Measurements from ENCODE around the gene TOMM7.
A peak's percentile ranks its signal among the peaks of the same experiment; 100 is the strongest.
"Not testable (repeated sequence)": the region's sequence is repeated elsewhere in the genome, so short reads cannot be mapped to it uniquely, and the experiment has no call there.

TOMM7 gene

GRCh38 chr7:22781230-22781711, 41.4 kb downstream of the TOMM7 start:
- DNase-seq: no peak

- not testable (repeated sequence) for DNase-seq
Measured at GRCh38 chr7:22779730-22780323, 42.8 kb downstream of the TOMM7 start.

GRCh38 chr7:22776964-22777363, 45.7 kb downstream of the TOMM7 start:
- no peak for DNase-seq

- DNase-seq: no peak
Measured at GRCh38 chr7:22772885-22773284, 49.8 kb downstream of the TOMM7 start.

GRCh38 chr7:22771872-22772228, 50.8 kb downstream of the TOMM7 start:
- no peak for DNase-seq

- DNase-seq: no peak
Measured at GRCh38 chr7:22771194-22771871, 51.3 kb downstream of the TOMM7 start.

- peak; percentile 70 for DNase-seq
Measured at GRCh38 chr7:22765609-22766008, 57.0 kb downstream of the TOMM7 start.
